ENCODE measurements around the gene CDK5RAP2.

The CDK5RAP2 gene

DNA sequence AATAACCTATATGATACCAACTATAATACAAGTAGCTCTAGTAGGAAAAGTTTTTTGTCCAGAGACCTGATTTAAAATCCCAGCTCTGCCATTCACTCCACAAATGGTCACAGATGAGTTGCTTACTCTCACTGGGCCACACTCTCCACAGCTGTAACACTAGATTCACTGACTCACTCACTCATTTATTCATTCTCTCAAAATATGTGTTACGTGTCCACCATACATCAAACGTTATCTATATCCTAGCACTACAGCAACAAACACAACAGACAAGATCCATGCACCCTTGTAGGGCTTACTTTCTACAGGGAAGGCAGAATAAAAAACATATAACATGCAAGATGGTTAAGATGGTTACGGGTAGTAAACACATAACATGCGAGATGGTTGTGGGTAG lies 146.3 kb downstream of the CDK5RAP2 start:
- no peak for DNase-seq

DNA sequence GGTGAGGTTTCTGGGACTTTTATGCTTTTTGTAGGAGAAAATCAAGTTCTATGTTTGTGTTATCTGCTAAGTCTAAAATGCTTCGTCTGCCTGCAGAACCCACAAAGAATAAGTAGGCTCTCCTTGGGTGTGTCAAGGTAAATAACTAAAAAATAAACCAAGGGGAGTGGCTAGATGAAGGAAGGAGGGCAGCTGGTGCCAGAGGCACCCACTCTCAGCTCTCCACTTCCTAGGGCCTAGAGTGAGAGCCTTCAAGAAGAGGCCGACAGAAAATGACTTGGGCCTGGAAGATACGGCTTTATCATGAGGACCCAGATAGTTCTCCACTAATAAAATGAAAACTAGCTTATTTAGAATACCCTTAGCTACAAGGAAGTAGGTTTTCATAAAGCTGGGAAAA lies 147.4 kb downstream of the CDK5RAP2 start:
- no peak for DNase-seq

DNA sequence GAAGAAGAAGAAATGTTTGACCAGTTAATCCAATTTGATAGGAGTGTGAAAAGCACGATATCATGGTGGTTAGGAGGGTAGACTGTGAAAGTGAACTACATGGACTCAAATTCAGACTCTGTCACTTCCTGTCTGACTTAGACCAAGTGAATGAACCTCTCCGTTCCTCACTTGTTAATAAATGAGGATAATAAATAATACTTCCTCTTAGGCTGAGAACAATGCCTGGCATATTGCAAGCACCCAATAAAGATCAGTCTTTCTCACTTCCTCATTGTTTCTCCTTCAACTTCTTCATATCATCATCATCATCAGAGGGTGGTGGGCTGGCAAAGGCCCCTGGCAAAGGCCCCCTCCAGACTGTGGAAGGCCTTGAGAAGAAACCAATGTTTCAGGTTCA lies 148.7 kb downstream of the CDK5RAP2 start:
- DNase-seq: no peak

DNA sequence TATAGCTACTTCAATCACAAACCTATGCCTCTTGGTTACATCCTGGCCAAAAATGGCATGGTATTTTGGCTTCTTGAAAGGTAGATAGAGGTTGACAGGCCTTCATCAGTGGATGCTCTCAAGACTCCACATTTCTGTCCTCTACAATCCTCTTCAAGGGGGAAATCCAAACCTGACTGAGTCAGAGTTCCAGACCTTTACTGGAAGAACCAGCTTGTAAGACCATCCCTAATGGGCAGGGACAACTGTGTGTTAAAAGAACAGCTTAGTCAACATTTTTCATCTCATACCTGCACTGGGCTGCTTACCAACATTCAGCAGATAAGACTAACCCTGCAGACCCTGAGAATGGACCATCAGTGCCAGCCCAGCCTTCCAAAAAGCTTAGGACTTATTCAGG lies 155.7 kb downstream of the CDK5RAP2 start:
- no peak for DNase-seq

DNA sequence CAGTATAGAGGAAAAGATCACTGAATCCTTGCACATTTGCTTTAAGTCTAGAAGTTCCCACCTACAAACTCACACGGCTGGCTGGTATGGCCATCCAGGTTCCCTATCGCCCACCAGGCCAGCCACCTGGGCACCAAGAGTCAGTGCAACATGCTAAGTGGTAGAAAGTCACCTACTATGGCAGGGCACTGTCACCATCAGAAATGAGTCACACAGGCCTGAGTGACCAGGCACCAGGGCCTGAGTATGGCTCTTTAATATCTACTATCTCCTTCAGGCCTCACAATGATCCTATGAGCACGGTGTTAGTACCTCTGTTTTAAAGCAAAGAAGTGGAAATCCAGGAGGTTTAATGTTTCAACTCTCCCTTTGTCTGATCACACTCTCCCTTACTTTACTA lies 156.2 kb downstream of the CDK5RAP2 start:
- no peak for DNase-seq

DNA sequence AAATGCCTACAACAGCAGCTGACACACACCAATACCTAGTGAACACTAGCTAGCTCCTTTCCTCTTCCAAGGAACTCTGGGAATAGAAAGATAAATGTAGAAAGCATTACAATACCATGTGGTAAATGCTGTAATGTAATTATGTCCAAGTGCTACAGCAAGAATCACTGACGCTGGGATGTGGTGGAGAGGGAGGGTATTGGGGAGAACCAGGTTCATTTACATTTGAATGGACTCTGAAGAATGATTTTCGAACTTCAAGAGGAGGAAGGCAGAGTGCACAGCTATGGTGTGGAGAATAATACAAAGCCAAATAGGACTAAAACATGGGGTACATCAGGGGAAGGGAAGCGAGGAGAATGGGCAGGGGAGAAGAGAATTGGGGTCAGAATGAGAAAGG lies 158.0 kb downstream of the CDK5RAP2 start:
- DNase-seq: no peak

DNA sequence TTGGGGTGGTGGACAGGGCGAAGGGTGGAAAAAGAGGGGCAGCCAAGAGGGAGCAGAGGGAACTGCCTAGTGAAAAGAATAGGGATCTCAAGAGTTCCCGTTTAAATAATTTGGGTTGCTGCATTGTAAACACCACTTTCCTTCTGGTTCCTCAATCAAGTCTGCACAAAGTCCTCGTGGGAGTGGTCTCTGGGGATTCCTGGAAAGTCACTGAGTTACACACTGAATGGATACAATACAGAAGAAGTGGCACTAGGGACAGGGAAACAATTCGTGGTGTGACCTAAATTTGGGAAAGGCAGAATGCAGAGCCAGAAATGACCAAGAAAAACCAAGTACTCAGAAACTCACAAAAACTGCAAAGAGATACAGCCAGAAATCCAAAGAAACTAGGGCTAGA lies 161.7 kb downstream of the CDK5RAP2 start:
- no peak for DNase-seq

DNA sequence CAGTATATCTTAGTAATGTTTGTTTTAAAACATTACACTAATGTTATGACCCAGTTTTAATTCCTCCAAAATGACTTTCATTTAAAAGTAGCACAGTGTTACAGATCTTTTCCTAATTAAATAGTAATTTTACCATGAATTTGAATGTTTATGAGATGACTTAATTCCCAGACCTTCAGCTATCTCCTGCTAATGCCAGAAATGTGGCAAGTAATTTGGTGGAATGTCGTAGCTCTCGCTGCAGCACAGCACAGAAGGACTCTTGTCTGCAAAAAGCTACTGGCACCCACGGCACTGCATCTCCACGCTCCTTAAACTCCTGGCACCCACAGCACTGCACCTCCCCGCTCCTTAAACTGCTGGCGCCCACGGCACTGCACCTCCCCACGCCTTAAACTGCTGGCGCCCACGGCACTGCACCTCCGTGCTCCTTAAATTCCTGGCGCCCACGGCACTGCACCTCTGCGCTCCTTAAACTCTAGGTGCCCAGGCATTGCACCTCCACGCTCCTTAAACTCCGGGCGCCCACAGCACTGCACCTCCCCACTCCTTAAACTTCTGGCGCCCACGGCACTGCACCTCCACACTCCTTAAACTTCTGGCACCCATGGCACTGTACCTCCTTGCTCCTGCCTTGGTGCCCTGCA lies 163.1 kb downstream of the CDK5RAP2 start:
- DNase-seq: no peak

DNA sequence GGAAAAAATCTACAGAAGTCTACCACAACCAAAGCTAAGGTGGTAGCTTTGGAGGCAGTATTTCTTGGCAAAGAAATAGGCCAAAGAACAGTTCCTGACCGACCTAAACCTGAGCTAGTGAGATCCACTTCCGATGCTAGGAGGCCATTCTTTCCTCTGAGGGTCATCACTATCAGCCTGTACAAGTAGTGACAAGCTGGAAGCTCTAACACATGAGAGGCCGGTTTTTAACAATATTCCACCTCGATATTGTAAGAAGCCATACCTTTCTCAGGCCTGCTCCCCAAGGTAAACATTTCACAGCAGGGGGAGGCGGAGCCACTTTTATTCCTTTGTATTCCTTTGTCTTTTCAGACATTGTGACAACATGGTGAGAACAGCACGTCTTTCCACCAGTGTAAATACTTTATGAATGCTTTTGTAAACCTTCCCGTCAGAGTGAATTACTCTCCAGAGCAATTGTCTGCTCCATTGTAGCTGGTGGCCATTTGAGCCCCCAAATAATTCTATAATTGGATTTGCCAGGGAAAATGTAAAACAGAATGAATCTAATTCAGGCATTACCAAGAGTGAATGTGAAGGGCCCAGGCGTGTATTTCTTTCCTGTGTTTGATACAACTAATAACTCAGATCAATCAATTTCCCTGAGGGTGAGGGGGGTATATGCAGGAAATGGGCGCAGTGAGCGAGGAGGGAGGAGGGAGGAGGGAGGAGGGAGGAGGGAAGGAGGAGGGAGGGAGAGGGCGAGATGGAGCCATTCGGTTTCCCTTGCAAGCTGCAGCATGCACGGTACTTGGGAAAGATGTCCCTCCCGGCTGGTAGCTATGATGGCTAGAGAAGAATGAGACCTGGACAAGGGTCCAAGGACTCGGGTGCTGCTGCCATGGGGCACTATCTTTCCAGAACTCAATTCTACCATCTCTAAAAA lies 166.6 kb downstream of the CDK5RAP2 start:
- DNase-seq: no peak

DNA sequence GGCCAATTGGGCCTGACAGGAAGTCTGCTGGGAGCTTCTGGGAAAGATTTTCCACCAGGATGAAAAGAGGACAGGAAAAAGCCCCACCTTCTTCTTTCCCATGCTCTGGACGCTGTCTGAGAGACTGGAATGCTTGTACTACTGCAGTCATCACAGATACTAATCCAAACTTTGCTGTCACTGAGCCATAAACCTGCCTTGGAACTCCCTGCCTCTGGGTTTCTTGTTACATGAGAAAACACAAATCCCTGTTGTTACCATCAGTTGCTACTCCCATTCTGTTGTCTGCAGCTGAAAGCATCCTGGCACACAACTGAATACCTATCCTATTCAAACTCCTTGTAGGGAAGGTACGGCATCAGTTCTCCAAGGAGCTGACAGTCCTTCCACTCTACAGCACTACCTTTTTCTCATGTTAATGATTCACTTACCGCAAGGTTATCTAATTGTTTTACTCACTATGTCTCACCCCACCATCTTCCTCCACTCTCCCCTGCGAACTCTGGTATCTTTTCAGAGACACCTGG lies 167.5 kb downstream of the CDK5RAP2 start:
- DNase-seq: peak; percentile 67

DNA sequence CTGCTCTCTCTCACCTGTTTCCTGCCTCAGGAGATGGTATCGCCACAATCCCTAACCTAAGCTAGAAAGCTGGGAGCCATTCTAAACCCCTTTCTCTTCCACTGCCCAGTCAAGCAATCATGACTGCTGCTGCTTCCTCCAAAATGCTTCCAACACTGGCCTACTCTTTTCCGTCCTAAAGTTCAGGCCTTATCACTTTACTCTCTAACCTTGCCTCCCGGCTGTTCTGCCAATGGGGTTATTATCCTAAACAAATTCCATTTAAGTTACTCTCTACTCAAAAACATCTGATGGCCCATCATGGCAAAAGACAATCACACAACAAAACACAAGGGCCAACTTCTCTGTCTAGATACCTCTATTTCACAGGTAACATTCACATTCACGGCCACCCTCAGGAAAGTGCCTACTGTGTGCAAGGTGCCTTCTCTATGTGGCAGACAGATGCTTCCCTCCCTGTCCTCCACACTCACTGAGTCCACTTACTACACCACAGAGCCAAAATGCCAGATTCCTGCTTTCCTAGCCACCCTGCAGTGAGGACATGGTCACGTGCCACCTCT lies 168.0 kb downstream of the CDK5RAP2 start:
- DNase-seq: no peak

DNA sequence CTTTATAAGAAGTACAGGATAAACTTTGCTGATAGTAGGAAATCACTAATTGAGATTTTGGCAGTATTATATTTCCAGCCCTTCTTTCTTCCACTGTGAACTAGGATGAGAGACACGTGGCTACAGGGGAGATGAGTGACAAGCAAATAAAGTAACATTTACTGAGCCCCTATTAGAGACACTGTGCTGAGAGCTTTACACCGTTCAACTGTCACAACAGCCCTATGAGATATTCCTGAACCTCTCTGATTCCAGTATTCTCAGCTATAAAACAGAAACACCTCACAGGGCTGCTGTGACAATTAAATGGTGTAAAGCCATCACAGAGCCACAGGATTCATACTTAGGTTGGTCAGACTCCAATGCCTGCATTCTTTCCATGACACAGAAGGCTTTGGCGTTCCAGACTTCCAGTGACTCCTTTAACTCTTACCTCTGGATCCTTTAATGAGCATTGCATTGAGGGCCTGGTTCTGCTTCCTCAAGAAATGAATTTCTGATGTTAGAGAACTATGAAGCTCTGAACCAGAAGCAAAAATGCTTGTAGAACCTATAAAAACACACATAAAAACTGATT lies 169.0 kb downstream of the CDK5RAP2 start:
- no peak for DNase-seq

DNA sequence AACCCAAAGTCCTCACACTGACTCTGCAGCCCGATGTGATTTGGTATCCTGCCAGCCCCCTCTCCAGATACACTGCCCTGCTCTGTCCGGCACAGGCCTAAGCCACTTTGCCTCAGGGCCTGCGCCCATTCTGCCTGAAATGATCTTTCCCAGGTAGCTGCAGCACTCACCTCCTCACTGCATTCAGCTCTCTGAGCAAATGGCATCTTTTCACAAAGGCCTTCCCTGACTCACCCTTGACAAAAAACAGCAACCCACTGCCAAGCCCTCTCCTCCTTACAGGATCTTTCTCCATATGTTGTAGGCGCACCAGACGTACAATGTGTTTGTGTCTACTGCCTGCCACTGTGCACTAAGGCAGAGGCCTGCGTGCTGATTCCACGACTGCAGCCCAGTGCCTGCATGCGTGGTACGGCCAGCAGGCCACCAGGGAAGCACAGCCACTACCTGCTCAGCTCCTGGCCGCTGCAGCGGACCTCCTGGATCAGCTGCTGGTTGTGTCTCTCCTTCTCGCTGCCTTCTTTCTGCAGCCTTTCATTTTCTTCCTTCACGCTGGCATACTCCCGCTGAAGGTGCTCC lies 171.2 kb downstream of the CDK5RAP2 start:
- DNase-seq: no peak

DNA sequence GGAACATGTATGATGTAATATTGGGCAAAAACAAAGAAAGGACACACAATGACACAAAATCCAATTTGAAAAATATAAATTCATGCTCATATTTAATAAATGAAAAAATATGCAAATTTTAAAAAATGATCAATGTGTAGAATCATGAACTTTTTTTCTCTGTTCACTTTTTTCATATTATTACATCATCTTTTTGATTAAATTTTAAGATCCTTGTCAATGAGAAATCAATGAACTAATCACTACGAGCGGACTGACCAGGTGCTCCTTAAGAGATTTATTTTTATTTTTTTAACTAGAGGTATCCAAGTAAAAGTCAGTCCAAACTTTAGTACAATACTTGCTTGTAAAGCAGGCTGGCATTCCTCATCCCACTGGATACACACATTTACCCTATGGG lies 174.1 kb downstream of the CDK5RAP2 start:
- no peak for DNase-seq

DNA sequence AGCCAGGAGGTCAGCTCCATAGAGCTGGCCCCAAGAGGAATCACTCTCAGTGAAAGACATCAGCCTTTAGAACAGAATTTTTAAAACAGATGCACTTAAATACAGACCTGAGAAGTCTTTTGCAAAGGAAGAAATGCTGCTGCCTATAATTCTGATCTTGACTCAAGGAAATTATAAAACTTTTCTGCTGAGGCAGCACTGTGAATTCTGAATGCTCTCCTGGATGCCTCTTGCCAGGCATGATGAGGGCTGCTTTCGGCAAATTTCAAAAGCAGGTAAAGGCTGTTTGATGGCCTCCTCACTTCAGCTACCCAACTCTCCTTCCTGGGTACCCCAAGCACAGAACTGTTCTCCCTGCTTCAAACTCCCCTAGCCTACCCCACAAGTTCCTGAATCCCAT lies 174.8 kb downstream of the CDK5RAP2 start:
- no peak for DNase-seq

DNA sequence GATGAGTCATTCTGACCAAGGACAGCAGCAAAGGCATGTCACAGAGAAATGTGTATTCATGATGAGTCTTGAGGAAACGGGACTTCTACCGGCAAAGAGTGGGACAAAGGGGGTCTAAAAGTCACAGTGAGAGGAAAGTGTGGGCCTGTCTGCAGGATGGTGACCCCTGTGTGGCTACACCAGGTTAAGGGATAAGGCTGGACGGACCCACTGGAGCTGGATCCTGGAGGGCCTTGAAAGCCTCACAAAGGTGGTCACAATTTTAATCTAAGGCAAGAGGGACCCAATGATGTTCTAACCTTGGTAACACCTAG lies 176.5 kb downstream of the CDK5RAP2 start:
- no peak for DNase-seq

DNA sequence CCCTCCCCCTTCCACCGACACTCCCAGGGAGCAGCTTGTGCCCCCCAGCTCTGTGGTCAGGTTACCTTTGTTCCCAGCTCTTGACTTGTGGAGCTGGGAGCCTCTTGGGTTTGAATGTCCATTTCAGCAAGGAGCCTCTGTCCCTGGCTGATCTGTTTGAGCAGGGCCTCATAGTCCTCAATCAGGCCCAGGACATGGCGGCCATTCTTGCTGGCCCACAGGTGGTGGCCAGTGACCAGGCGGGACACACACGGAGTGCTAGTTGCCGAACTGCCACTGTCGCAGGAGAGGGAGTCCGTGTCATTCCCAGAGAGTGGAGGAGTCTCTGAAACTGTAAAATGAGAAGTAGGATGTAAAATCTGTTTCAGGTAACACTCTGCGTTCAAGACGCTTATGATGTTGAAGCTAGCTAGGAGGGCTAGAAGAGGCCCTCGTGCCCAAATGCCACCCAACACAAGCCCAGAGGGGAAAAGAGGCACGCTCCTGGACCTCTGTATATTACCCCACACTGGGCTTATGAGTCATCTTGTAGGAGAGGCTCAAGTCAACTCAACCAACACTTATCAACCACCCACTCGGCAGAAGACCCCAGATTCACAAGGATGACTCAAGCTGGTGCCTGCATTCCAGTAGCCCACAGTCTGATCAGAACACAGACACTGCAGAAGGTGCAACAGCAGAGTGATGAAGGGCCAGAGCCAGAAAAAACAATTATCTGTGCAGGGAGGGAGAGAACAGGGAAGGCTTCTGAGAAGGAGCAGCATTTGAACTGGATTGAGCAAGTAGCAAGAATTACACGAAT lies 177.0 kb downstream of the CDK5RAP2 start:
- DNase-seq: no peak

DNA sequence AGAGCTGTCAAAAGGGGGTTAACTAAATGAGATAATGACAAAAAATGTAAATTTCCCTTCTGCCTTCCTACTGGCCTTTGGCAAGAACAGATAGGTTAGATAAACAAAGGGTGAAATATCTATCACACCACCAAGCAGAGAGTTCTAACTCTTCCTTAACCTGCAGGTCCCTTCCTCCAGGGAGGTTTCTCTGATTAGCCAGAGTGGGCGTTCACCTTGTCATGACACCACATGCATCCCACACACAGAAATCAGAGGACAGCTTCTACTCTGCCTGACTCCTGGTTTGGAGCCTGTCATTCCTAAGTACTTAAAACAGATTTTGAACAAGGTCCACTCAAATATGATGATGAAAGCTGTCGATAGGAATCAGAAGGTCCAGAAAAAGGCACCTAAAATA lies 180.0 kb downstream of the CDK5RAP2 start:
- no peak for DNase-seq

DNA sequence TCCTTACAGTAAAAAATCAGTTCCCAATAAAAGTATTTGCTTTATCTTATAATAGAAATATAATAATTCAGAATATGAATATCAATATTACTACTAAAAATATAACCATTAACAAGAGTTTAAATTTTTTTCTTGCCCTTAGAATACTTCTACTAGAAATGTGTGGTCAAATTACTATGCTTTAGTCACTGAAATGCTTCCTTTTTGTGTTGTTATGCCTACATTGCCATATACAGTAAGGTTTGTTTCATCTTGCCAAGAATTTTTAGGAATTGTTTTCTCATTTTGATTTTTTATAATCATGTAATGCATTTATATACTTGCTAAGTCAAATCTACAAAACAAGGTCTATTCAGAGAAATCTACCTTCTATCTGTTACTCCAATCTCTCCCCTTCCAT lies 181.7 kb downstream of the CDK5RAP2 start:
- DNase-seq: no peak

DNA sequence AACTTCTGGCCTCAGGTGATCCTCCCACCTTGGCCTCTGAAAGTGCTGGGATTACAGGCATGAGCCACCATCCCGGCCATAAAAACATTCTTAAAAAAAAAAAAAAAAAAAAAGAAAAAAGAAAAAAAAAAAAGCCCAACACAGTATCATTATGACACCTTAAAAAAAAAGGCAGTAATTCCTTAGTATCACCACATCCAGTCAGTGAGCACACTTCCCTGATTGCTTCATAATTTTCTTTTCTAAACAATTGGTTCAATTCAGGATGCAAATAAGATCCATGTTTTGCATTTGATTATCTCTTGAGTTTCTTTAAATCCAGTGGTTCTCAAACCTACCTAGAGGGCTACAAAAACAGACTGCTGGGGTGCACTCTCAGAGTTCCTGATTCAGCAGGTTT lies 182.5 kb downstream of the CDK5RAP2 start:
- no peak for DNase-seq

DNA sequence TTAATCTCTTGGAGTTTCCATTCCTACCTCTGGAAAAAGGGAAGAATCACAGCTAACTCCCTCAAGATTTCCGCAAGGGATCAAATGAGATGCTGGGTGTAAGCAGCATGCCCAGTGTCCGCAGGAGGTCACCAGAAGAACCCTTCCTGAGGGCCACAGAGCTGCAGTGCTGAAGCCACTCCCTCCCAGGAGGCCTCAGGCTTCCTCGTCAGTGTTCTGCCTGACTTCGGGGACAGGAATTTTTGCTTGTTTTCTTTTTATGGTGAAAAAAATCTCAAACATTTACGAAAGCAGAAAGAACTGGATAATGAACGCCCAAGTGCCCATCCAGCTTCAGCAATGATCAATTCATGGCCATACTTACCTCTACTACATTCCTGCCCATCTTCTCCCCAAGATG lies 183.0 kb downstream of the CDK5RAP2 start:
- DNase-seq: no peak

DNA sequence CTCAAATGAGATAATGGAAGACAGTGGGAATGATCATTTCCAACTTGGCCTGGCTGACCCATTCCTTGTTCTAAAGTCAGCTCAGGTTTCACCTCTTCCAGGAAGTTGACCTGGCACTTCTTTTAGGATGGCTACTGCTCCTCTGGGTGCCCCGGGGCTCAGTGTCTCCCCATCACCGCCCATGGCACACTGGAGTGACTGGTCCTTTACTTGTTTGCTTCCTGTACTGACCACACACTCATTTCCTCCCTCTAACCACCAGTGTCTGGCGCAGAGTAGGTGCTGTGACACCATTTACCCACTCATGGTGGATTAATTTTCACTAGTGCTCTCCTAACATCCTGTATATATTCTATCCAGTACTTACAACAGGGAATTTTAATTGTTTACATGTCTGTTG lies 183.5 kb downstream of the CDK5RAP2 start:
- no peak for DNase-seq

DNA sequence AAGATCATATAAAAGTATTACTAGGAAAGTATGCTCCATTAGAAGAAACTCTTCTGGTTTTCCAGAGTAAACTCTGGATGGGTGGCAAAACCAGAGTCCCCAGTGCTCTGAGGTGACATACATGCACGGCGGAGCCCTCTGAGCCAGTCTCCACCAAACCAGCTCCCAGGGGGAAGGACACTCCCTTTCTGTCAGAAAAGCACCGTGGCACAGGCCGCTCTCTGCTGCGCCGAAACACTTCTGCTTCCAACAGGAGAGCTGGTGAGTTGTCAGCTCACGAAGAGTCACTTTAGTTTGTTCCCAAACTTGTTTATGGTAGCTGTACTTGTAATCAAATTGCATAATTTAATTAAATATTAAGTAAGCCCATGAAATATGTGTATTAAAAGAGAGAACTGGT lies 184.6 kb downstream of the CDK5RAP2 start:
- no peak for DNase-seq

All from right hindlimb (tissue), 1 donor.